GM10266 (cell line): ENCODE results near the gene CIDEA.
"Not testable (repeated sequence)": the region's sequence is repeated elsewhere in the genome, so short reads cannot be mapped to it uniquely, and the experiment has no call there.

ENCODE experiments used
- DNase-seq: peaks from one replicate; pipeline ENCODE4 v3.0.0; 2012; ENCODE audit errors: extremely low spot score
- TF ChIP-seq, protein P1 (sequence below): IDR thresholded peaks from 2 replicates; pipeline ENCODE4 v1.5.1; 2012; ENCODE audit warnings: mild to moderate bottlenecking, low read depth; ENCODE audit not compliant: control insufficient read depth, insufficient read depth; ENCODE audit errors: missing control alignments

Gene CIDEA

DNA sequence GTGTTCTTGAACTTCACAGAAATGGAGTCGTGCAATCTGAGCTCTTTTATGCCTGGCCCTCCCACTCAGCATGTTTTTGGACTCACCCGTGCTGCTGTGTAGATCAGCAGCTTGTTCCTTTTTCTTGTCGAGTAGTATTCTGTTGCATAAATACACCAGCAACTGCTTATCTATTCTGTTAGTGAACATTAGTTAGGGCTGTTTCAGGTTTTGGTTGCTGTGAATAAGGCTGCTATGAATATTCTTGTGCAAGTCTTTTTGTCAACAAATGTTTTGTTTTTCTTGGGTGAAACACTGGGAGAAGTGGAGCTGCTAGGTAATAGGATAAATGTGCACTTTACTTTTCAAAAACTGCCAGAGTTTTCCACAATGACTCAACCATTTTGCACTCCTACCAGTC, 15.3 kb upstream of the CIDEA start:
- no peak for DNase-seq
- TF ChIP-seq, protein P1, sequence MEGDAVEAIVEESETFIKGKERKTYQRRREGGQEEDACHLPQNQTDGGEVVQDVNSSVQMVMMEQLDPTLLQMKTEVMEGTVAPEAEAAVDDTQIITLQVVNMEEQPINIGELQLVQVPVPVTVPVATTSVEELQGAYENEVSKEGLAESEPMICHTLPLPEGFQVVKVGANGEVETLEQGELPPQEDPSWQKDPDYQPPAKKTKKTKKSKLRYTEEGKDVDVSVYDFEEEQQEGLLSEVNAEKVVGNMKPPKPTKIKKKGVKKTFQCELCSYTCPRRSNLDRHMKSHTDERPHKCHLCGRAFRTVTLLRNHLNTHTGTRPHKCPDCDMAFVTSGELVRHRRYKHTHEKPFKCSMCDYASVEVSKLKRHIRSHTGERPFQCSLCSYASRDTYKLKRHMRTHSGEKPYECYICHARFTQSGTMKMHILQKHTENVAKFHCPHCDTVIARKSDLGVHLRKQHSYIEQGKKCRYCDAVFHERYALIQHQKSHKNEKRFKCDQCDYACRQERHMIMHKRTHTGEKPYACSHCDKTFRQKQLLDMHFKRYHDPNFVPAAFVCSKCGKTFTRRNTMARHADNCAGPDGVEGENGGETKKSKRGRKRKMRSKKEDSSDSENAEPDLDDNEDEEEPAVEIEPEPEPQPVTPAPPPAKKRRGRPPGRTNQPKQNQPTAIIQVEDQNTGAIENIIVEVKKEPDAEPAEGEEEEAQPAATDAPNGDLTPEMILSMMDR: no peak

DNA sequence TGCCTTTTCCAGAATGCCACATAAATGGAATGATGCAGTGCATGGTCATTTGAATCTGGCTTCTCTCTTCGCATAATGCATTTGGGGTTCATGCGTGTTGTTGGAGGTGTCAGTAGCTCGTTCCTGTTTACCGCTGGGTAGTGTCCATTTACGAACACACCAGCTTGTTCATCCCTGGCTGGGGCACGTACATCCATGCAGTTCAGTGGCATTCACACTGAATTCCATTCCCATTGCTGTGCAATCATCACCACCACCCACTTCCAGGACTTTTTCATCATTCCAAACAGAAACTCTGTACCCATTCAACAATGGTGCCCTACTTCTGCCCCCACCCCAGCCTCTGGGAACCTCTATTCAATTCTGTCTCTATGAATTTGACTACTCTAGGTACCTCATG, 14.7 kb upstream of the CIDEA start:
- no peak for DNase-seq
- TF ChIP-seq, protein P1: no peak

DNA sequence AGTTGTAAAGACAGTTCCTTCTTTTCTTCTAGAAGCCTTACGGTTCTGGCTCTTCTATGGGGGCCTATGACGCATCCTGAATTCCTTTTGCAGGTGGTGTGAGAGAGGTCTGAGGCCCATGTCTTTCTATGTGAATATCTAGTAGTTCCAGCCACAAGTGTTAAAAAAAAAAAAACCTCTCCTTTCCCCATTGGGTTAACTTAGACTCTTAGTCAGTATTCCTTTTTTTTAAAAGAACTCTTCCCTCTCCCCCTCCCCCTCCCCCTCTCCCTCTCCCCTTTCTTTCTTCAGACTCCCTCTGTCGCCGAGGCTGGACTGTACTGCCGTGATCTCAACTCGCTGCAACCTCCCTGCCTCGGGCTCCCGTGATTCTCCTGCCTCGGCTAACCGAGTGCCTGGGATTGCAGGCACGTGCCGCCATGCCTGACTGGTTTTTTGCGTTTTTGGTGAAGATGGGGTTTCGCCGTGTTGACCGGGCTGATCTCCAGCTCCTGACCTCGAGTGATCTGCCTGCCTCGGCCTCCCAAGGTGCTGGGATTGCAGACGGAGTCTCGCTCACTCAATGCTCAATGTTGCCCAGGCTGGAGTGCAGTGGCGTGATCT, 11.4 kb upstream of the CIDEA start:
- DNase-seq: no peak
- TF ChIP-seq, protein P1: no peak

DNA sequence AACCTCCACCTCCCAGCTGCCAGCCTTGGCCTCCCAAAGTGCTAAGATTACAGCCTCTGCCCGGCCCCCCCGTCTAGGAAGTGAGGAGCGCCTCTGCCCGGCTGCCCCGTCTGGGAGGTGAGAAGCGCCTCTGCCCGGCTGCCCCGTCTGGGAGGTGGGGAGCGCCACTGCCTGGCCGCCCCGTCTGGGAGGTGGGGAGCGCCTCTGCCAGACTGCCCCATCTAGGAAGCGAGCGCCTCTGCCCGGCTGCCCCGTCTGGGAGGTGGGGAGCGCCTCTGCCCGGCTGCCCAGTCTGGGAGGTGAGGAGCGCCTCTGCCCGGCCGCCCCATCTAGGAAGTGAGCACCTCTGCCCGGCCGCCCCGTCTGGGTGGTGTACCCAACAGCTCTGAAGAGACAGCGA, 10.9 kb upstream of the CIDEA start:
- DNase-seq: not testable (repeated sequence)

DNA sequence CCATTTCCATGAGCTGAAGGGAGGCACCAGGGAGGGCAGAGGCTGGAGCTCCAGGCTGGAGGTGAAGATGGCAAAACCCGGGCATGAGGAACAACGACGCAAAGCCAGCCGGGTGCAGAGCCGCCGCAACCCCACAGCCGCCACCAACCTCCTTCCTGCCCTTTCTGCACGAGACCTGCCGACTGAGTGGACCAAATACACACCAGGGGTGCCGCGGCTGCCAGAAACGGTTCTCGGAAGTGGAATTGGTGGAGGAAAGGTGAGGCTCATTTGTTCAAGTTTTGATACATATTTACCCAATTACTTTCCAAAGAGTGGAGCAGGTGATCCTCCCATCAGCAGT, 8.4 kb upstream of the CIDEA start:
- no peak for DNase-seq
- TF ChIP-seq, protein P1: no peak

DNA sequence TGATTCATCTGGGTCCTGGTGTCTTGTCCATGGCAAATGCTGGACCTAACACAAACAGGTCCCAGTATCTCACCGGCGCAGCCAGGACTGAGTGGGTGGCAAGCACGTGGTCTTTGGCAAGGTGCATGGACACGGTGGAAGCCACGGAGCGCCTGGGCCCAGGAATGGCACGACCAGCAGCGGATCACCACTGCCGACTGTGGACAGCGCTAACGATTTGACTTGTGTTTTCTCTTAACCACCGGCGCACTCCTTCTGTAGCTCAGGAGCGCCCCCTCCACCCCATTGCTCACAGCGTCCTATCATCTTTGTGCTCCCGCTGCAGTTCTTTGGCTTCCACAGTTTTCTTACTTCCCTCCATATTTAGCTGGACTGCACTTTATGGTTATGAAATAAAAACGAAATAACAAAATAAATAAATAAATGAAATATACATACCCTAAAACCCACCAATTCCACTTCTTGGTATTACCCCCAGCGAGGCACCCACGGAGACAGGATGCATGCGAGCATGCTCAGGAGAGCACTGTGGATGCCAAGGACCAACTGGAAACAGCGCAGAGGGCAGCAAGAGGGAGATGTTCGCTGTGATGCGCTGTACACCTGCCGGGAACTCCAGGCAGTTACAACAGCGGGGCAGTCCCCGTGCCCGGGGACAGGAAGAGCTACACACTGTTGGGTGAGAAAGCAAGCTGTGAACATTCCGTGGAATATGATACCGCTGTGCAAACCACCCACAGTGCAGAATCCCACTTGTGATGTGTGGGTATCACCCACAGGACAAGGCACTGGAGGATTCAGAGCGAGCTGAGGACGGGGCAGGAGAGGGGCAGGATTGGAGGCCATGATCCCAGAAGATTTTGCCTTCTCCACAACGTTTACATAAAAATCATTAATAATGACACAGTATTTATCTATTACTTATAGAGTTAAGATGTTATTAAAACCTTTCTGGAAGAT, 7.0 kb upstream of the CIDEA start:
- no peak for DNase-seq
- TF ChIP-seq, protein P1: peak; percentile 24

DNA sequence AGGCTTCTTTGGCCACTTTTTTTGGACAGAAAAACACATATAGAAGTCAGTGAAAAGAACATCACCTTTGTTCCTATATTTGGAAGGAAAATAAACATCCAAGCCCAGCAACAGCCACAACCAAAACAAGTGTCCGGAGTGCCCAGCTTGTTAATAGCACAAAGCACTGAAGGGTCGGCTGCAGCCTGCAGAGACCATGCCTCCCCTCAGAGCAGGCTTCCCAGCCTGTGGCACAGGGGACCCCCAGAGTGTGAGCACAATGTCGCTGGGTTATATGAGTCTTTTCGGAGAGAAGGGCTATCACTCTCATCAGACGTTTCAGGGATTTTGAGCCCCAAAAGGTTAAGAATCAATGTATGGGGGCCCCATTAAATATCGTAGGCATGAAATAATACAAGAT, 6.2 kb upstream of the CIDEA start:
- TF ChIP-seq, protein P1: no peak
- DNase-seq: no peak
